HUDEP-2 (cell line): ENCODE data around the gene ZDHHC9.

Experiments used
- DNase-seq, 76 experiments: peaks; one replicate each; lab custom pipeline; 2025; ENCODE audit not compliant: unreplicated experiment in 76 of 76; lab: John Stamatoyannopoulos, UW

ZDHHC9 gene

DNA sequence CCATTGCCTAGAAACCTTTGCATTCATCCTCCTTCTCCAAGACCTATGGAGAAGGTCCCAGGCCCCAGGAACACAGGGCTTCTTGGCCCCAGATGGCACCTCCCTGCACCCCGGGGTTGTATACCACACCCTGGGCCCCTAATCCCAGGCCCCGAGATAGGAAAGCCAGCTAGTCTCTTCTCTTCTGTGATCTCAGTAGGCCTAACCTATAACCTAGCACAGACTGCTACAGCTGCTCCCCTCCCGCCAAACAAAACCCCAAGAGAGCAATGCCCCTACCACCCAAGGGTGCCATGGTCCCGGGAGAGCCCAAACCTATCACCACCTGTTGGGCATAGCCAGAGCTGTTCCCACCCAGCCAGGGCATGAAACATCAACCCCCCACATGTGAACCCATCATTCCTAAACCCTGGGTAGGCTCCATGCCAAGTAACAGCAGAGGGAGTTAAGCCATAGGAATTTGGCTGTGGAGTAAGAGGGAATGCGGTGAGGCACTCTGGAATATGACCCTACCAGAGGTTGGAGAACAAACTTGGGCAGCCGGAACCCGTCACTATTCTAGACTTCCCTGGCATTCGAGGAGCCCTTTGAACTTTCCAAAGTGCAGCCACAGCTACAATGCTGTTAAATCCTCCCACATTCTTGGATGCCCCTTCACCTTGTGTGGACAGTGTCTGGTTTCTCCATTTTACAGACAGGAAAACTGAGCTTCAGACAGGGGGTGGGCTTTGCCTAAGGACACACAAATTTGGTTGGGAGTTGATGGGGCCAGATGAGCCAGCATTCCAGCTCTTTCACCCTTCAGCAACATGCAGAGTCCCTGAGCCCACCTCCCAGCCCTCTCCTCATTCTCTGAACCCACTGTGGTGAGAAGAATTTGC, 74.9 kb downstream of the ZDHHC9 start:
- no peak for DNase-seq

DNA sequence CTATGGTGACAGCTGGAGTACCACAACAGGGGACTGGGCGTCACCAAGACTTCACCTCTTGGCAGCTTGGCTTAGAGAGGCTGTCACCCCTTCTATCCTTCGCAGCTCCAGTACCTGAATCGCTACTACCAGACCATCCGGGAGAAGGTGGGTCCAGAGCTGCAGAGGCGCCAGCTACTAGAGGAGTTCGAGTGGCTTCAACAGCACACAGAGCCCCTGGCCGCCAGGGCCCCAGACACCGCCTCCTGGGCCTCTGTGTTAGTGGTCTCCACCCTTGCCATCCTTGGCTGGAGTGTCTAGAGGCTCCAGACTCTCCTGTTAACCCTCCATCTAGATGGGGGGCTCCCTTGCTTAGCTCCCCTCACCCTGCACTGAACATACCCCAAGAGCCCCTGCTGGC, 75.5 kb downstream of the ZDHHC9 start:
- DNase-seq = no peak

DNA sequence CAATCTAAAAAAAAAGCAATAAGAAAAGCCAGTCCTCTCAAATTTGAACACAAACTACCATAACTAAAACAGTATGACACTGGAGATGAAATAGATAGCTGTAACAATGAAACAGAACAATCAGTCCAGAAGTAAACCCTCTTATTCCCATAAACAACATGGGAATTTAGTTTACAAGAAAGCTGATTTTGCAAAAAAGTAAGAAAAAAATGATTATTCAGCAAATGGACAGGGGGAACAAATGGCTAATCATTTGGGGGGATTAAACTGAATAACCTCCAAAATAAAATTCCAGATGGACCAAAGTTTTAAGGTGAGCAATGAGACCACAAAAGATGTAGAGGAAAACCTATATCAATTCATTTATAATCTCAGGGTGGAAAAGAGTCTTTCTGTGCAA, 80.0 kb downstream of the ZDHHC9 start:
- no peak for DNase-seq

- DNase-seq = no peak
These were observed 81.2 kb downstream of the ZDHHC9 start for GRCh38 chrX:129762448-129762847.

DNA sequence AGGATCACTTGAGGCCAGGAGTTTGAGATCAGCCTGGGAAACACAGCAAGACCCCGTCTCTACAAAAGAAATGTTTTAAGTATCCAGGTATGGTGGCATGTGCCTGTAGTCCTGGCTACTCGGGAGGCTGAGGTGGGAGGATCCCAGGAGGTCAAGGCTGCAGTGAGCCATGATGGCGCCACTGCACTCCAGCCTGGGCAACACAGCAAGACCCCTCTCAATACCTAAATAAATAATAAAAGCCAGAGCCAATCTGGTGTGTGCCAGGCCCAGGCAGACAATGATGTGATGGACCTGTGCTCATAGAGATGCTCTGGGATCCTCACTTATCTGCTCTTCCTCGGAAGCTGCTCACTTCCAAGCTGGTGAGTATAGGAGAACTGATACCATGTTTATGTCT, 82.1 kb downstream of the ZDHHC9 start:
- no peak for DNase-seq

- DNase-seq = no peak
These were observed 82.7 kb downstream of the ZDHHC9 start for GRCh38 chrX:129760981-129761380.

GRCh38 chrX:129760155-129760554, 83.5 kb downstream of the ZDHHC9 start:
- DNase-seq = no peak

GRCh38 chrX:129759576-129760061, 84.1 kb downstream of the ZDHHC9 start:
- DNase-seq = no peak

DNA sequence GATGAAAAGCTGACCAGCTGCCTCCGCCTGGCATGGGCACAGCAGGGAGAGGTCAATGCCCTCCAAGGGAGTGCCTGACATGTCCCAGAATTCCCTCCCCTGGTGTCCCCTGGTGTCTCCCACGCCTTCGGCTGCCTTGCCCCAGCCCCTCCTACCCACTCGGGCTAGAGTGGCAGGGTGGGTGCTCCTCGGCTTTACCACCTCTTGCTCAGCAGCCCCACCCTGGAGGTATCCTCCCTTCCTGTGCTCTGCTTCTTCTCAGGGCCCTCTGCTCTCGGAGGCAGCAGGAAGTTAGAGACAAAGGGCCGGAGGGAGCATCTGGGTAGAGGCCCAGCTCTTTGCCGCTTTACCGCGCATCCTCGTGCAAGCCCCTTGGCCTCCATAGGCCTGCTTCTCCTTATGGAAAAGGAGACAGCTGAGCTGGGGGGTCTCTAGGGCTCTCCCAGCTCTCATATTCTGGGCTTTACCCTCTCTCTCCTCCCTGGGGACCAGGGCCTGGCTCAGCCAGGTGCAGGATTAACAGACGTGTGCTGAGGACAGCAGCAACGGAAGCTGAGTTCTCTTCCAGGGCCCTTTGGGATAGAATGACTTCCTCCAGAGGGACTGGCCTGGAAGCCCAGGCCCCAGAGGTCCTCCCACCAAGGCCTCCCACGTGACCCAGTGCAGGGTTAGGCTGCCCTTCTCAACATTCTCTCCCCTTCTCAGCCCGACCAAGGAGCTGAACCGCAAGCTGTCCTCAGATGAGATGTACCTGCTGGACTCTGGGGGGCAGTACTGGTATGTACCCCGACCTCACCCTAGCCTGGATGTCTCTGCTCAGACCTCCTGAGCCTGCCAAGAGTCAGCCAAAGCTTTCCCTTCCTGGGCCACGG, 87.7 kb downstream of the ZDHHC9 start:
- no peak for DNase-seq

- peak in 1 of 76 experiments; percentile 0 for DNase-seq
These were observed 89.3 kb downstream of the ZDHHC9 start for GRCh38 chrX:129754056-129755024.
